Measurements from ENCODE around the gene PCP2. TPM values are rescaled to one million over a fixed set of nuclear protein-coding genes. Genes with fewer than 3 reads are reported as not detected.

Gene PCP2
- total RNA-seq, 1 donor from 2014 or later = not detected

GRCh38 chr19:7610491-7611240, 22.9 kb downstream of the PCP2 start:
- no peaks in the 10 kb centered on the region for H3K4me1 ChIP-seq (ENCODE audit: control insufficient read depth in 3 of 3, insufficient read depth in 3 of 3, low read length in 3 of 3)
- H3K36me3 ChIP-seq (ENCODE audit: control insufficient read depth in 3 of 3, insufficient read depth in 3 of 3, low read length in 3 of 3) = no peaks in the 10 kb centered on the region
- no peak overlapping the region for H3K27ac ChIP-seq (ENCODE audit: low read depth, low read length)
- H3K9me3 ChIP-seq (ENCODE audit: control insufficient read depth in 3 of 3, low read length in 3 of 3) = no peaks in the 10 kb centered on the region
- peaks cover 0 to 5% (median 0%) of the 10 kb centered on the region in 3 donors for H3K27me3 ChIP-seq (ENCODE audit: control insufficient read depth in 3 of 3, insufficient read depth in 3 of 3, low read length in 3 of 3)
- no peak overlapping the region for H3K9ac ChIP-seq (ENCODE audit: low read depth in 1 of 3, low read length in 3 of 3)
- H3K4me3 ChIP-seq (ENCODE audit: low read length in 3 of 3) = no peak overlapping the region

DNA sequence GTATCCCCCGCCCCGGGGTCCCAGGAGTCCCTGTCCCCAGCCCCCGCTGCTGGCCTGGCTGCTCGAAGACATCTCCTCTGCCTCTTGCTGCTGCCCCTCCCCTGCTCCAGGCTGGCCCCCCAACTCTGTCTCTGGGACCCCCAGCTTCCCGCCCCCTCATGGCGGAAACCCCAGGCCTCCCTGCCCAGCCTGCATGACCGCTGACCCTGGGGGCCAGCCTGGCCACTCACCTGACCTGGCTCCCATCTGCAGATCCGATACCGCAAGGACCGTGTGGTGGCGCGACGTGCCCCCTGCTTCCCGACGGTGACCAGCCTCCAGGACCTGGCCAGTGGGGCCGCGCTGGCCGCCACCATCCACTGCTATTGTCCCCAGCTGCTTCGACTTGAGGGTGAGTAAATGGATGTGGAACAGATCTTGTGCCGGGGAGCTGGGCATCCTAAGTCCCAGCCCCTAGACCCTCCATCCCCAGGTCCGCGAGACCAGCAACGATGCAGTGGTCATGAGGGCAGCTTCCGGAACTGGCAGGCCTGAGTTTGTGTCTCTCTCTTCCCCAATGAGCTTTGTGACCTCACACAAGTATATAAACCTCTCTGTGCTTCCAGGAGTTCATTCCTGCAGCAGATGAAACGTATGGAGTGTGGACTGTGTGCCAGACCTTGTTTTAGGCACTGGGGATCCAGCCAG, 25.5 kb downstream of the PCP2 start:
- Histone ChIP-seq H3K27ac (ENCODE audit: low read depth, low read length) (no peak overlapping the region), H3K4me1 (ENCODE audit: control insufficient read depth in 3 of 3, insufficient read depth in 3 of 3, low read length in 3 of 3) (no peaks in the 10 kb centered on the region), H3K36me3 (ENCODE audit: control insufficient read depth in 3 of 3, insufficient read depth in 3 of 3, low read length in 3 of 3) (no peaks in the 10 kb centered on the region), H3K4me3 (ENCODE audit: low read length in 3 of 3) (no peak overlapping the region), H3K27me3 (ENCODE audit: control insufficient read depth in 3 of 3, insufficient read depth in 3 of 3, low read length in 3 of 3) (peaks cover 10 to 14% (median 11%) of the 10 kb centered on the region in 3 donors), H3K9me3 (ENCODE audit: control insufficient read depth in 3 of 3, low read length in 3 of 3) (no peaks in the 10 kb centered on the region), H3K9ac (ENCODE audit: low read depth in 1 of 3, low read length in 3 of 3) (no peak overlapping the region)

GRCh38 chr19:7607212-7607873, 26.2 kb downstream of the PCP2 start:
- Histone ChIP-seq H3K4me3 (ENCODE audit: low read length in 3 of 3) (no peak overlapping the region), H3K9me3 (ENCODE audit: control insufficient read depth in 3 of 3, low read length in 3 of 3) (no peaks in the 10 kb centered on the region), H3K4me1 (ENCODE audit: control insufficient read depth in 3 of 3, insufficient read depth in 3 of 3, low read length in 3 of 3) (no peaks in the 10 kb centered on the region), H3K27me3 (ENCODE audit: control insufficient read depth in 3 of 3, insufficient read depth in 3 of 3, low read length in 3 of 3) (peaks cover 10 to 14% (median 11%) of the 10 kb centered on the region in 3 donors), H3K9ac (ENCODE audit: low read depth in 1 of 3, low read length in 3 of 3) (no peak overlapping the region), H3K27ac (ENCODE audit: low read depth, low read length) (no peak overlapping the region), H3K36me3 (ENCODE audit: control insufficient read depth in 3 of 3, insufficient read depth in 3 of 3, low read length in 3 of 3) (no peaks in the 10 kb centered on the region)

- Histone ChIP-seq H3K27me3 (ENCODE audit: control insufficient read depth in 3 of 3, insufficient read depth in 3 of 3, low read length in 3 of 3) (peaks cover 14 to 15% (median 14%) of the 10 kb centered on the region in 3 donors), H3K9ac (ENCODE audit: low read depth in 1 of 3, low read length in 3 of 3) (no peak overlapping the region)
Observed at GRCh38 chr19:7606289-7606688, 27.2 kb downstream of the PCP2 start.

DNA sequence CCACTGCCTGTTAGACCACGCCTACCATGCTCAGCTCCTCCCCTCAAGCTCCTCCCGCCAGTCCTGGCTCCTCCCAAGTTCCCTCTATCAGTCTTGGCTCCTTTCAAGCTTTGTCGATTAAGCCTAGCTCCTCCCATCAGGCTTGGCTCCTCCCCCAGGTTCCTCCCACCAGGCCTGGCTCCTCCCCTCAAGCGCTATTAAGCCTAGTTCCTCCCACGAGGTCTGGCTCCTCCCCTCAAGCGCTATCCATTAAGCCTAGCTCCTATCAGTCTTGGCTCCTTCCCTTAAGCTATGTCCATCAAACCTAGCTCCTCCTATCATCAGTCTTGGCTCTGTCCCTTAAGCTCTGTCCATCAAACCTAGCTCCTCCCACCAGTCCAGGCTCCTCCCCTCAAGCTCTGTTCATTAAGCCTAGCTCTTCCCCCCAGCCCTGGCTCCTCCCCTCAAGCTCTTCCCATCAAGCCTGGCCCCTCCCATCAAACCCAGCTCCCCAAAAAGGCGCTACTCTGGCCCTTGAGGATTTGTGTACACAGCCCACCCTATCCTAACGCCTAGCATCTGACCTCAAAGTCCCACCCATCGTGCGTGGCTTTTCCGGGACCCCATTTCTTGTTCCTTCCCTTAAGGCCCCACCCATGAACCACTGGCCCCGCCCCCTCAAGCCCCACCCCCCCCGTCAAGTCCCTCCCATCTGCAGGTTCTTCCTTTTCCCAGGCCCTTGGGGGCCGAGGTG, 27.9 kb downstream of the PCP2 start:
- peaks cover 14 to 17% (median 15%) of the 10 kb centered on the region in 3 donors for H3K27me3 ChIP-seq (ENCODE audit: control insufficient read depth in 3 of 3, insufficient read depth in 3 of 3, low read length in 3 of 3)
- no peaks in the 10 kb centered on the region for H3K9me3 ChIP-seq (ENCODE audit: control insufficient read depth in 3 of 3, low read length in 3 of 3)
- H3K4me1 ChIP-seq (ENCODE audit: control insufficient read depth in 3 of 3, insufficient read depth in 3 of 3, low read length in 3 of 3) = no peaks in the 10 kb centered on the region
- H3K27ac ChIP-seq (ENCODE audit: low read depth, low read length) = no peak overlapping the region
- no peaks in the 10 kb centered on the region for H3K36me3 ChIP-seq (ENCODE audit: control insufficient read depth in 3 of 3, insufficient read depth in 3 of 3, low read length in 3 of 3)
- H3K9ac ChIP-seq (ENCODE audit: low read depth in 1 of 3, low read length in 3 of 3) = no peak overlapping the region
- H3K4me3 ChIP-seq (ENCODE audit: low read length in 3 of 3) = no peak overlapping the region

More at GRCh38 chr19:7606289-7606688, 27.2 kb downstream of the PCP2 start:
- Histone ChIP-seq H3K9me3 (ENCODE audit: control insufficient read depth in 3 of 3, low read length in 3 of 3) (no peaks in the 10 kb centered on the region), H3K36me3 (ENCODE audit: control insufficient read depth in 3 of 3, insufficient read depth in 3 of 3, low read length in 3 of 3) (no peaks in the 10 kb centered on the region), H3K4me3 (ENCODE audit: low read length in 3 of 3) (no peak overlapping the region), H3K27ac (ENCODE audit: low read depth, low read length) (no peak overlapping the region), H3K4me1 (ENCODE audit: control insufficient read depth in 3 of 3, insufficient read depth in 3 of 3, low read length in 3 of 3) (no peaks in the 10 kb centered on the region)

- Histone ChIP-seq H3K9me3 (ENCODE audit: control insufficient read depth in 3 of 3, low read length in 3 of 3) (no peaks in the 10 kb centered on the region), H3K4me1 (ENCODE audit: control insufficient read depth in 3 of 3, insufficient read depth in 3 of 3, low read length in 3 of 3) (no peaks in the 10 kb centered on the region), H3K36me3 (ENCODE audit: control insufficient read depth in 3 of 3, insufficient read depth in 3 of 3, low read length in 3 of 3) (no peaks in the 10 kb centered on the region), H3K4me3 (ENCODE audit: low read length in 3 of 3) (no peak overlapping the region), H3K27me3 (ENCODE audit: control insufficient read depth in 3 of 3, insufficient read depth in 3 of 3, low read length in 3 of 3) (peaks cover 14 to 17% (median 15%) of the 10 kb centered on the region in 3 donors), H3K9ac (ENCODE audit: low read depth in 1 of 3, low read length in 3 of 3) (no peak overlapping the region), H3K27ac (ENCODE audit: low read depth, low read length) (no peak overlapping the region)
Observed at GRCh38 chr19:7603919-7604318, 29.6 kb downstream of the PCP2 start.

- Histone ChIP-seq H3K36me3 (ENCODE audit: control insufficient read depth in 3 of 3, insufficient read depth in 3 of 3, low read length in 3 of 3) (no peaks in the 10 kb centered on the region), H3K4me3 (ENCODE audit: low read length in 3 of 3) (no peak overlapping the region), H3K27me3 (ENCODE audit: control insufficient read depth in 3 of 3, insufficient read depth in 3 of 3, low read length in 3 of 3) (peaks cover 15 to 22% (median 20%) of the 10 kb centered on the region in 3 donors), H3K9me3 (ENCODE audit: control insufficient read depth in 3 of 3, low read length in 3 of 3) (no peaks in the 10 kb centered on the region), H3K4me1 (ENCODE audit: control insufficient read depth in 3 of 3, insufficient read depth in 3 of 3, low read length in 3 of 3) (no peaks in the 10 kb centered on the region), H3K9ac (ENCODE audit: low read depth in 1 of 3, low read length in 3 of 3) (no peak overlapping the region), H3K27ac (ENCODE audit: low read depth, low read length) (no peak overlapping the region)
Observed at GRCh38 chr19:7602935-7603497, 30.5 kb downstream of the PCP2 start.

DNA sequence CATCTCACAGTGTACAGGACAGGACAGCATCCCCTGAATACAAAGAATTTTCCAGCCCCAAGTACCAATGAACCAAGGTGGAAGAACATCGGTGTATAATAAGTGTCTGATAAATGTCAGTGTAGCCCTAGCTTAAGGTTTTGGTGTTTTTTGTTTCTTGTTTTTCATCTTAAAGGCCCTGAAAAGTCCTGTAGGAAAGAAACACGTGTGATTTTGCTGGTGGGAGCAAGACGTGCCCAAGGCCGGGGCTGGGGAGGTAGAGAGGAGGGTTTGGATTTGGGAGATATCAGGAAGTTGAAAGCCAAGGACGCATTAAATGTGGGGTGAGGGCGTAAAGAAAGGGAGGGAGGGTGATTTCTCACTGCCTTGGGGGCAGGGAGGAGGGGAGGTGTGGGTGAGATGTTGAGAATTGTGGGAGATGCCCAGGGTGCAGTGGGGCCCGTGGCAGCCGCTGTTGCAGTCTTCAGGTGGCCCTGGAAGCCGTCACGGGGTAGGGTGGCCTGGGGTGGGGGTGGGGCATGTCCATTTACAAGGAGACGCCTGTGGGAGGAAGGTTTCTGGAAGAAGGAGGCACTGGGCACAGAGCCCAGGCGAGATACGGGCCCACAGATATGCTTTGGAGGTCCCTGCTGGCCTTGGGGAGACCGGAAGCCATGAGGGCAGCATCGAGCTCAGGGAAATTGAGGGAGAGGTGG, 31.1 kb downstream of the PCP2 start:
- H3K27ac ChIP-seq (ENCODE audit: low read depth, low read length) = no peak overlapping the region
- H3K9ac ChIP-seq (ENCODE audit: low read depth in 1 of 3, low read length in 3 of 3) = no peak overlapping the region
- peaks cover 21 to 28% (median 26%) of the 10 kb centered on the region in 3 donors for H3K27me3 ChIP-seq (ENCODE audit: control insufficient read depth in 3 of 3, insufficient read depth in 3 of 3, low read length in 3 of 3)
- no peaks in the 10 kb centered on the region for H3K9me3 ChIP-seq (ENCODE audit: control insufficient read depth in 3 of 3, low read length in 3 of 3)
- H3K36me3 ChIP-seq (ENCODE audit: control insufficient read depth in 3 of 3, insufficient read depth in 3 of 3, low read length in 3 of 3) = no peaks in the 10 kb centered on the region
- no peak overlapping the region for H3K4me3 ChIP-seq (ENCODE audit: low read length in 3 of 3)
- no peaks in the 10 kb centered on the region for H3K4me1 ChIP-seq (ENCODE audit: control insufficient read depth in 3 of 3, insufficient read depth in 3 of 3, low read length in 3 of 3)

- H3K4me3 ChIP-seq (ENCODE audit: low read length in 3 of 3) = no peak overlapping the region
- no peak overlapping the region for H3K9ac ChIP-seq (ENCODE audit: low read depth in 1 of 3, low read length in 3 of 3)
- H3K27ac ChIP-seq (ENCODE audit: low read depth, low read length) = no peak overlapping the region
- no peaks in the 10 kb centered on the region for H3K9me3 ChIP-seq (ENCODE audit: control insufficient read depth in 3 of 3, low read length in 3 of 3)
- peaks cover 0 to 2% (median 0%) of the 10 kb centered on the region in 3 donors for H3K4me1 ChIP-seq (ENCODE audit: control insufficient read depth in 3 of 3, insufficient read depth in 3 of 3, low read length in 3 of 3)
- no peaks in the 10 kb centered on the region for H3K36me3 ChIP-seq (ENCODE audit: control insufficient read depth in 3 of 3, insufficient read depth in 3 of 3, low read length in 3 of 3)
- H3K27me3 ChIP-seq (ENCODE audit: control insufficient read depth in 3 of 3, insufficient read depth in 3 of 3, low read length in 3 of 3) = peaks cover 31 to 38% (median 32%) of the 10 kb centered on the region in 3 donors
Observed at GRCh38 chr19:7600721-7601120, 32.8 kb downstream of the PCP2 start.
